Natural killer cell (primary cell): Measurements from ENCODE around the gene SLC22A23. TPM values are rescaled to one million over a fixed set of nuclear protein-coding genes. Genes with fewer than 3 reads are reported as not detected.

Source experiments
- ATAC-seq, 3 donors: fragments of 150-1000 bp in 2 of 3; fragments of 200-7000 bp in 1 of 3; cut with Tn5 transposase; 1 replicate in 1 of 3; 2 replicates in 2 of 3; pipeline ENCODE4 v1.10.0; 2021; ENCODE audit warnings: mild to moderate bottlenecking in 2 of 3, moderate library complexity in 2 of 3
- DNase-seq, 2 donors: peaks; one replicate each; pipeline versions ENCODE4 v3.0.0 to v3.0.0-alpha.2; 2013 to 2021; ENCODE audit warnings: mixed read lengths in 1 of 2
- H3K27ac ChIP-seq: one replicate; pipeline ENCODE4 v1.5.1; 2013; ENCODE audit warnings: mild to moderate bottlenecking, low read length
- H3K27me3 ChIP-seq: one replicate; pipeline ENCODE4 v1.6.1; 2013; ENCODE audit warnings: low read length; ENCODE audit not compliant: control insufficient read depth, insufficient read depth
- H3K36me3 ChIP-seq: one replicate; pipeline ENCODE4 v1.6.1; 2013; ENCODE audit warnings: low read length; ENCODE audit not compliant: control insufficient read depth, insufficient read depth
- H3K4me1 ChIP-seq: one replicate; pipeline ENCODE4 v1.6.1; 2013; ENCODE audit warnings: low read length; ENCODE audit not compliant: control insufficient read depth, insufficient read depth
- H3K4me3 ChIP-seq: one replicate; pipeline ENCODE4 v1.5.1; 2013; ENCODE audit warnings: low read length
- H3K9me3 ChIP-seq: one replicate; pipeline ENCODE4 v1.6.1; 2013; ENCODE audit warnings: low read length; ENCODE audit not compliant: control insufficient read depth, insufficient read depth
- H3K27ac Mint-ChIP-seq, 2 donors: one replicate each; pipeline ENCODE4 v1.8.0; 2022; ENCODE audit warnings: mild to moderate bottlenecking in 2 of 2, mixed read lengths in 2 of 2, moderate library complexity in 1 of 2
- H3K27me3 Mint-ChIP-seq, 2 donors: one replicate each; pipeline ENCODE4 v1.8.0; 2022; ENCODE audit warnings: low read depth in 2 of 2, mixed read lengths in 2 of 2
- H3K36me3 Mint-ChIP-seq: one replicate; pipeline ENCODE4 v1.8.0; 2022; ENCODE audit warnings: mixed read lengths
- H3K4me1 Mint-ChIP-seq, 2 donors: one replicate each; pipeline ENCODE4 v1.8.0; 2022; ENCODE audit warnings: mixed read lengths in 2 of 2
- H3K4me3 Mint-ChIP-seq: one replicate; pipeline ENCODE4 v1.8.0; 2022; ENCODE audit warnings: mild to moderate bottlenecking, moderate library complexity, mixed read lengths
- H3K9me3 Mint-ChIP-seq, 2 donors: one replicate each; pipeline ENCODE4 v1.8.0; 2022; ENCODE audit warnings: mixed read lengths in 2 of 2
- WGBS: methylation state at CpG from one replicate; pipeline ENCODE4 v1.1.7; 2013; ENCODE audit warnings: missing lambda C conversion rate; ENCODE audit not compliant: insufficient coverage; 5-methylcytosine and 5-hydroxymethylcytosine counted together
- intact Hi-C: fragments of 100-400 bp; cut with micrococcal nuclease; formaldehyde crosslinking; loops from one replicate; pipeline ENCODE4 v1.14.2; 2022
- total RNA-seq, 4 donors: library from RNA; stranded (reverse); fragments of 120-200 nt in 1 of 4; gene quantifications; one replicate each; pipeline versions ENCODE4 v1.2.3 to v1.2.4, GENCODE V29; 2013 to 2022
- TF ChIP-seq, protein P1 (sequence below): fragments of 200-600 bp; IDR thresholded peaks from one replicate; pipeline ENCODE4 v1.8.0; 2022; ENCODE audit warnings: antibody characterized with exemption

Gene SLC22A23
- total RNA-seq, 3 donors from 2014 or later (not counting 1 experiment from before 2014, with no cell fraction given) = 0.24 to 0.79 (median 0.38) TPM

DNA sequence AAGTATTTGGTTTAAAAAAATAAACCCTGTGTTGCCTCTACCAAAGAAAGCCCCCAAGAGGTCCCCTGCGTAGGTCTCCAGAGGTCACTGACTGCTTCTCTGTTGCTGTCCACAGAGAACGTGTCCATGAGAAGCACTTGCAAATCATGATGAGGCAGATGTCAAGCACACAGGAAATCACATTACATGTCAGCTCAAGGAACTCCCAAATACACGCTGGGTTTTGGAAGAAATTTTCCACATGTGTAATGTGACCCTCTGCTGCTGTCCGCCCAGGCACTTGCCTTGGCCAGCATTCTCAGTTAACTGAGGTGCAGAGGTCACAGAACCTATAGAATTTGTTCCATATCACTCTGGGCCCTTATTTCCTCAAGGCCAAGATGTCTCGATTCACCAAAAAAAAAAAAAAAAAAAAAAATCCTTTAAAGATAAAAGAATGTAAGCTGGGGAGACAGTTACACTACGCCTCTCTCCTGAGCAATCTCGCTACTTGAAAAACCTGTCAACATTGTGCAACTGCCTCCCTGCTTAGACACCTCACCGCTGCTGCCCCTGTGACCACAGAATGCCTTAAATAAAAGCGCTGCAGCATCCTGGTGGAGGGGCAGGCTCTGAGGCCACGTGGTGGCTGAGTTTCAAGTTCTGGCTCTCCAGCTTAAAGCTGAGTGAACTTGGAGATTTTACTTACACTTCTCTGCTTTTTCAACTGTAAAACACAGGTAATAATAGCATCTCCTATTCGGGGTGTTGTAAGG, 42.3 kb downstream of the SLC22A23 start:
- TF ChIP-seq, protein P1, sequence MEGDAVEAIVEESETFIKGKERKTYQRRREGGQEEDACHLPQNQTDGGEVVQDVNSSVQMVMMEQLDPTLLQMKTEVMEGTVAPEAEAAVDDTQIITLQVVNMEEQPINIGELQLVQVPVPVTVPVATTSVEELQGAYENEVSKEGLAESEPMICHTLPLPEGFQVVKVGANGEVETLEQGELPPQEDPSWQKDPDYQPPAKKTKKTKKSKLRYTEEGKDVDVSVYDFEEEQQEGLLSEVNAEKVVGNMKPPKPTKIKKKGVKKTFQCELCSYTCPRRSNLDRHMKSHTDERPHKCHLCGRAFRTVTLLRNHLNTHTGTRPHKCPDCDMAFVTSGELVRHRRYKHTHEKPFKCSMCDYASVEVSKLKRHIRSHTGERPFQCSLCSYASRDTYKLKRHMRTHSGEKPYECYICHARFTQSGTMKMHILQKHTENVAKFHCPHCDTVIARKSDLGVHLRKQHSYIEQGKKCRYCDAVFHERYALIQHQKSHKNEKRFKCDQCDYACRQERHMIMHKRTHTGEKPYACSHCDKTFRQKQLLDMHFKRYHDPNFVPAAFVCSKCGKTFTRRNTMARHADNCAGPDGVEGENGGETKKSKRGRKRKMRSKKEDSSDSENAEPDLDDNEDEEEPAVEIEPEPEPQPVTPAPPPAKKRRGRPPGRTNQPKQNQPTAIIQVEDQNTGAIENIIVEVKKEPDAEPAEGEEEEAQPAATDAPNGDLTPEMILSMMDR = no peak
- ATAC-seq (no peak), DNase-seq (peak in 1 of 2 donors; percentile 34)
- Histone ChIP-seq H3K9me3 (no peaks in the 10 kb centered on the region), H3K27ac (no peak overlapping the region), H3K4me3 (no peak overlapping the region), H3K27me3 (no peaks in the 10 kb centered on the region), H3K36me3 (no peaks in the 10 kb centered on the region), H3K4me1 (no peaks in the 10 kb centered on the region)
- peaks cover 15 to 16% of the 10 kb centered on the region in 2 donors for H3K27me3 Mint-ChIP-seq
- H3K4me3 Mint-ChIP-seq = no peak overlapping the region
- H3K9me3 Mint-ChIP-seq = no peaks in the 10 kb centered on the region
- WGBS = 35% methylated on average over 10 of the region's 11 CpGs
- no peak overlapping the region for H3K27ac Mint-ChIP-seq
- no peaks in the 10 kb centered on the region for H3K36me3 Mint-ChIP-seq
- intact Hi-C loops = loop anchor here (10.0 kb wide), 1 partner anchor 320 kb away; no protein-coding TSS in a partner anchor
- peaks cover 5 to 12% of the 10 kb centered on the region in 2 donors for H3K4me1 Mint-ChIP-seq

- Mint-ChIP-seq H3K9me3 (no peaks in the 10 kb centered on the region), H3K4me3 (no peak overlapping the region), H3K36me3 (no peaks in the 10 kb centered on the region), H3K4me1 (peaks cover 5 to 12% of the 10 kb centered on the region in 2 donors), H3K27me3 (peaks cover 15 to 25% of the 10 kb centered on the region in 2 donors), H3K27ac (no peak overlapping the region)
- Histone ChIP-seq H3K36me3 (no peaks in the 10 kb centered on the region), H3K4me1 (no peaks in the 10 kb centered on the region), H3K27me3 (no peaks in the 10 kb centered on the region), H3K4me3 (no peak overlapping the region), H3K27ac (no peak overlapping the region), H3K9me3 (no peaks in the 10 kb centered on the region)
- TF ChIP-seq, protein P1 = no peak
- ATAC-seq (no peak), DNase-seq (no peak)
- 81% methylated on average over 3 of the region's 3 CpGs for WGBS
- intact Hi-C loops = loop anchor here (10.0 kb wide), 1 partner anchor 321 kb away; no protein-coding TSS in a partner anchor
Measured at GRCh38 chr6:3413592-3413991, 43.3 kb downstream of the SLC22A23 start.

- H3K4me1 Mint-ChIP-seq = peaks cover 5 to 12% of the 10 kb centered on the region in 2 donors
- Histone ChIP-seq H3K9me3 (no peaks in the 10 kb centered on the region), H3K4me3 (no peak overlapping the region), H3K36me3 (no peaks in the 10 kb centered on the region), H3K27me3 (no peaks in the 10 kb centered on the region), H3K4me1 (no peaks in the 10 kb centered on the region), H3K27ac (no peak overlapping the region)
- H3K36me3 Mint-ChIP-seq = no peaks in the 10 kb centered on the region
- H3K4me3 Mint-ChIP-seq = no peak overlapping the region
- H3K27ac Mint-ChIP-seq = no peak overlapping the region
- TF ChIP-seq, protein P1 = no peak
- no peaks in the 10 kb centered on the region for H3K9me3 Mint-ChIP-seq
- no peak for ATAC-seq
- WGBS = 67% methylated on average over 8 of the region's 8 CpGs
- no peak for DNase-seq
- peaks cover 15 to 25% of the 10 kb centered on the region in 2 donors for H3K27me3 Mint-ChIP-seq
- intact Hi-C loops = loop anchor here (10.0 kb wide), 1 partner anchor 322 kb away; no protein-coding TSS in a partner anchor
Measured at GRCh38 chr6:3412779-3413500, 43.9 kb downstream of the SLC22A23 start.
